Measurements from ENCODE around the gene SPOCK1.

GRCh38 chr5:137200906-137201700 lies 298.0 kb downstream of the SPOCK1 start:
- TF ChIP-seq, protein P1, sequence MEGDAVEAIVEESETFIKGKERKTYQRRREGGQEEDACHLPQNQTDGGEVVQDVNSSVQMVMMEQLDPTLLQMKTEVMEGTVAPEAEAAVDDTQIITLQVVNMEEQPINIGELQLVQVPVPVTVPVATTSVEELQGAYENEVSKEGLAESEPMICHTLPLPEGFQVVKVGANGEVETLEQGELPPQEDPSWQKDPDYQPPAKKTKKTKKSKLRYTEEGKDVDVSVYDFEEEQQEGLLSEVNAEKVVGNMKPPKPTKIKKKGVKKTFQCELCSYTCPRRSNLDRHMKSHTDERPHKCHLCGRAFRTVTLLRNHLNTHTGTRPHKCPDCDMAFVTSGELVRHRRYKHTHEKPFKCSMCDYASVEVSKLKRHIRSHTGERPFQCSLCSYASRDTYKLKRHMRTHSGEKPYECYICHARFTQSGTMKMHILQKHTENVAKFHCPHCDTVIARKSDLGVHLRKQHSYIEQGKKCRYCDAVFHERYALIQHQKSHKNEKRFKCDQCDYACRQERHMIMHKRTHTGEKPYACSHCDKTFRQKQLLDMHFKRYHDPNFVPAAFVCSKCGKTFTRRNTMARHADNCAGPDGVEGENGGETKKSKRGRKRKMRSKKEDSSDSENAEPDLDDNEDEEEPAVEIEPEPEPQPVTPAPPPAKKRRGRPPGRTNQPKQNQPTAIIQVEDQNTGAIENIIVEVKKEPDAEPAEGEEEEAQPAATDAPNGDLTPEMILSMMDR (conservative IDR thresholded peaks at IDR 0.05): no peak
- no peak for TF ChIP-seq EZH2 (IDR thresholded peaks at IDR 0.05; ENCODE audit: low read depth)

All from PC-9 (cell line).